Spinal cord (tissue), 10 donors: ENCODE data around the gene KCNE1. TPM values are rescaled to one million over a fixed set of nuclear protein-coding genes. Genes with fewer than 3 reads are reported as not detected.
"Not testable (repeated sequence)": the region's sequence is repeated elsewhere in the genome, so short reads cannot be mapped to it uniquely, and the experiment has no call there.

Experiments used
- DNase-seq, 6 donors: peaks; one replicate each; pipeline versions ENCODE4 v3.0.0 to v3.0.0-alpha.2; 2013 to 2015; ENCODE audit warnings: low spot score in 6 of 6, low read depth in 4 of 6
- H3K27ac ChIP-seq: one replicate; pipeline ENCODE4 v1.5.1; 2013; ENCODE audit warnings: low read depth, low read length, control low read depth
- H3K27me3 ChIP-seq: one replicate; pipeline ENCODE4 v1.6.1; 2013; ENCODE audit warnings: low read length; ENCODE audit not compliant: control insufficient read depth, insufficient read depth
- H3K36me3 ChIP-seq: one replicate; pipeline ENCODE4 v1.6.1; 2013; ENCODE audit warnings: low read length; ENCODE audit not compliant: control insufficient read depth, insufficient read depth
- H3K4me1 ChIP-seq: one replicate; pipeline ENCODE4 v1.6.1; 2013; ENCODE audit warnings: low read length; ENCODE audit not compliant: control insufficient read depth, insufficient read depth
- H3K4me3 ChIP-seq: one replicate; pipeline ENCODE4 v1.5.1; 2013; ENCODE audit warnings: low read depth, low read length, control low read depth
- H3K9me3 ChIP-seq: one replicate; pipeline ENCODE4 v1.6.1; 2013; ENCODE audit warnings: low read length; ENCODE audit not compliant: control insufficient read depth, insufficient read depth
- WGBS: methylation state at CpG from one replicate; pipeline ENCODE4 v1.1.5; 2013; ENCODE audit warnings: missing lambda C conversion rate; ENCODE audit not compliant: insufficient coverage; 5-methylcytosine and 5-hydroxymethylcytosine counted together
- polyA plus RNA-seq, 2 donors: library from polyadenylated mRNA; unstranded; fragments of 120-200 nt; gene quantifications; one replicate each; pipeline ENCODE4 v1.2.1, GENCODE V29; 2013; ENCODE audit not compliant: insufficient read length in 2 of 2
- total RNA-seq, 2 donors: library from RNA; depleted of rRNA in 1 of 2; stranded (reverse); fragments of 120-200 nt in 1 of 2; fragments of >200 nt in 1 of 2; gene quantifications; one replicate each; pipeline versions ENCODE4 v1.2.3 to v1.2.4, GENCODE V29; 2013 to 2014
- donor health status: healthy.

Gene KCNE1
- total and polyA plus RNA-seq, 4 donors, result 0.69 to 2.7 (median 1.9) TPM

DNA sequence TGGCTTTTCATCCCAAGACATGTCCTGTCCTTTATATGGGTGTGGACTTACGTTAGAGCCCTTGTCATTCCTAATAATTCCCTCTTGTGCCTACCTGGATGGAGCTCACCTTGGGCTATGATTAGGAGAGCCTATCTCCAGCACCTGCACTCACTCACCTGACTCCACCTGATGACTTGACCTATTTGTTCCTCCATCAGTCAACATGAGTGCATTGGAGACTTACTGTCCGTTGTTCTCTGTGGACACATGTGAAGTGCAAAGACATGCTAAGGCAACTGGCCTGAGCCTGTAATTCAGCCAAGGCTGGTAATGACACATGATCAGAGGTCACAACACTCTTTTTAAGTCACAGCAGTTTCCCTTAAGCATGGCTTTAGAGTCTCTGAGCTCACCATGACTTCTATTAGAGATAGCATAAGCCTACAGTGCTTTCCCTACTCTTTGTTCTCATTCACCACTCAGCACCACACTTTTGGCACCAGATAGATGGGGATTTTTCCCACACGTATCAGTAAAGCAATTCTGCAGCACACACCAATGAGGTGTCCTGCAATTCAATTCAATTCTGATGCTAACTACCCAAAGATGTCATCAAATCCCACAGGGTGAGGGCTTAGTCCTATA, 9.4 kb downstream of the KCNE1 start:
- Histone ChIP-seq H3K4me1 (no peaks in the 10 kb centered on the region), H3K27ac (no peak overlapping the region), H3K36me3 (no peaks in the 10 kb centered on the region), H3K4me3 (no peak overlapping the region), H3K9me3 (no peaks in the 10 kb centered on the region), H3K27me3 (no peaks in the 10 kb centered on the region)
- no peak for DNase-seq
- WGBS, result 92% methylated on average over 3 of the region's 3 CpGs

- no CpG with 5 or more reads among the region's 1 CpG for WGBS
- H3K36me3 ChIP-seq, result no peaks in the 10 kb centered on the region
- H3K27me3 ChIP-seq, result no peaks in the 10 kb centered on the region
- no peak for DNase-seq
- no peaks in the 10 kb centered on the region for H3K4me1 ChIP-seq
- no peak overlapping the region for H3K27ac ChIP-seq
- H3K4me3 ChIP-seq, result no peak overlapping the region
- H3K9me3 ChIP-seq, result no peaks in the 10 kb centered on the region
These were observed 10.3 kb downstream of the KCNE1 start for GRCh38 chr21:34501716-34502115.

DNA sequence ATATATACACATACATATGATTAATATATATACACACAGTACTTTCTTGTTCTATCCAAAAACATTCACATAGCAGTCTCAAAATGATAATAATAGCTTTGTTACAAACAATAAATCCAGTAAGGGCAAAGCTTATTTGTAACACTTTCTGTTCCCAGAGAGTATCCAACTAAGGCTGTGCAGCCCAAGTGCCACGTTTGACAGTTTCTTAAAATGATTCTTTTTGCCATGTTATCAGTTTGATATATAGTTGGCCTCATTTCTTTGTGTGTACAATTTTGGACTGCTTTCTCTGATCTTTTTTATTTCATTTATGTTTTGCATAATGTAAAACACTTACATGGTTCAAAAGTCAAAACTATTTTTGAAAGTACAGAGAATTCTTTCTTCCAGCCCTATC, 11.8 kb downstream of the KCNE1 start:
- Histone ChIP-seq H3K4me1 (no peaks in the 10 kb centered on the region), H3K27me3 (no peaks in the 10 kb centered on the region), H3K27ac (no peak overlapping the region), H3K4me3 (no peak overlapping the region), H3K9me3 (no peaks in the 10 kb centered on the region), H3K36me3 (no peaks in the 10 kb centered on the region)
- 86% methylated on average over 1 of the region's 1 CpG for WGBS
- peak in 1 of 6 donors; percentile 29 for DNase-seq

- DNase-seq, result no peak
- H3K4me1 ChIP-seq, result no peaks in the 10 kb centered on the region
- no peaks in the 10 kb centered on the region for H3K27me3 ChIP-seq
- 95% methylated on average over 4 of the region's 4 CpGs for WGBS
- H3K36me3 ChIP-seq, result no peaks in the 10 kb centered on the region
- no peak overlapping the region for H3K4me3 ChIP-seq
- no peaks in the 10 kb centered on the region for H3K9me3 ChIP-seq
- no peak overlapping the region for H3K27ac ChIP-seq
These were observed 12.9 kb downstream of the KCNE1 start for GRCh38 chr21:34499116-34499515.

- H3K9me3 ChIP-seq, result no peaks in the 10 kb centered on the region
- 79% methylated on average over 2 of the region's 3 CpGs for WGBS
- no peak overlapping the region for H3K27ac ChIP-seq
These were observed 13.4 kb downstream of the KCNE1 start for GRCh38 chr21:34498623-34499022.

GRCh38 chr21:34483854-34484253, 28.2 kb downstream of the KCNE1 start:
- no CpG with 5 or more reads among the region's 5 CpGs for WGBS
- H3K9me3 ChIP-seq, H3K27me3 ChIP-seq, DNase-seq, H3K27ac ChIP-seq, H3K4me3 ChIP-seq, H3K36me3 ChIP-seq, H3K4me1 ChIP-seq: not testable (repeated sequence)

More at GRCh38 chr21:34498623-34499022, 13.4 kb downstream of the KCNE1 start:
- no peak overlapping the region for H3K4me3 ChIP-seq
- DNase-seq, result no peak
- no peaks in the 10 kb centered on the region for H3K36me3 ChIP-seq
- H3K27me3 ChIP-seq, result no peaks in the 10 kb centered on the region
- no peaks in the 10 kb centered on the region for H3K4me1 ChIP-seq

DNA sequence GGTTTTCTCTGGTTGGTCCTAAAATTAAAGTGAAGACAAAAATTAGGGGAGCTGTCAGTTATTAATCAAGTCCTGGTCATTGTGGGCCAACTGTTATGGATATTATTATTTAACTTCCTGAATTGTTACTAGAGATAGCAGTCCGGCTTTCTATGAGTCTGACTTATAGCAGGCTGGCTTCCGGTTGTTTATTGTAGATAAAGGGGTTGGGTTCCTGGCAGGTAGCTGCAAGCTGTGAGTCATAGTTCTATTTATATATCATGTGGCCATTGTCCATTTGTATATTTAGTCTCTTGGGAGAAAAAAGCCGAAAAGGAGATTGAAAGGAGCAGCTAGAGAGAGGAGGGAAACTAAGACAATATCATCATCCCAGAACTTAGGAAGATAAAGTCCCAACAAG, 28.6 kb downstream of the KCNE1 start:
- not testable (repeated sequence) for DNase-seq, H3K27me3 ChIP-seq, H3K9me3 ChIP-seq, H3K36me3 ChIP-seq, H3K4me1 ChIP-seq, H3K4me3 ChIP-seq, H3K27ac ChIP-seq
- WGBS, result no CpG with 5 or more reads among the region's 3 CpGs

DNA sequence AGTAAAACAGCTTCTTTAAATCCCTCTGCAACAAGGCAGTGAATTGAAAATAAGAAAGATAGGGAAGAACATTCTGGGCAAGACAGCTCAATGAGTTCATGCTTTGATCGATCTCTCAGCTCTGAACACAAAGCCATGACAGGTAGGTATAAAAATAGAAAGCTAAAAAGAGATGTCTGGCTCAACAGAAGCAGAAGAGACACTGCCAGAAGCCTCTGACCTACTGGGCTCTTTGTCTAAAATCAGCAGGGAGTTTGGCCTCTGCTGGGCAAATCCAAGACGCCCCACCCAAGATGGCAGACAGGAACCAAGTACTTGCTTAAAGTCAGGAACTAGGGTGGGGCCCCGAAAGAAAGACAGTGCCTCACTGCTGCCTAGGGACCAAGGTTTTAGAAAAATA, 44.7 kb downstream of the KCNE1 start:
- not testable (repeated sequence) for H3K27me3 ChIP-seq, H3K4me1 ChIP-seq, H3K36me3 ChIP-seq, H3K9me3 ChIP-seq, H3K27ac ChIP-seq, DNase-seq, H3K4me3 ChIP-seq
- no CpG with 5 or more reads among the region's 3 CpGs for WGBS

GRCh38 chr21:34459426-34459825, 52.6 kb downstream of the KCNE1 start:
- not testable (repeated sequence) for H3K4me1 ChIP-seq, H3K36me3 ChIP-seq, H3K27me3 ChIP-seq, DNase-seq, H3K27ac ChIP-seq, H3K9me3 ChIP-seq, H3K4me3 ChIP-seq
- no CpG with 5 or more reads among the region's 36 CpGs for WGBS

DNA sequence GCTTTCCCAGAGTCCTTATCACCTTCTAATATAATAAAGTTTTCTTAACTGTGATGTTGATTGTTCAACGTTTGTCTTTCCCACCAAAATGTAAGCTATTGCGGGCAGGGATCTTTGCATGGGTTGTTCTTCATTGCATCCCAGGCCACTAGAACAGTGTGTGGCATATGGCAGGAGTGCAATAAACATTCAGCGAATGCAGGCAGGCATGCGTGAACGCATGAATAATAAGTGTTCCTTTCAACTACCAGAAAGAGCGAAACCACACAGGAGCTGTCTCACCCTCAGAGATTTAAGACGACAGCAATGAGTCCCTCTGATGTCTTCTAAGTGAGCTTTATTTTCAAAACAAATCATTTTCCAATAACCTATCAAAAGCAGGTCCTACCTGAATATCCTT, 53.7 kb downstream of the KCNE1 start:
- DNase-seq, H3K4me1 ChIP-seq, H3K27me3 ChIP-seq, H3K4me3 ChIP-seq, H3K27ac ChIP-seq, H3K9me3 ChIP-seq, H3K36me3 ChIP-seq: not testable (repeated sequence)
- WGBS, result no CpG with 5 or more reads among the region's 7 CpGs
